CD4-positive, alpha-beta T cell (primary cell): ENCODE data around the gene ADGRG3. TPM values are rescaled to one million over a fixed set of nuclear protein-coding genes. Genes with fewer than 3 reads are reported as not detected.
A peak's percentile ranks its signal among the peaks of the same experiment; 100 is the strongest.

Experiments used
- ATAC-seq: fragments of 200-7000 bp; cut with Tn5 transposase; one replicate; pipeline ENCODE4 v1.10.0; 2022; ENCODE audit warnings: mild to moderate bottlenecking; ENCODE audit not compliant: poor library complexity
- CTCF ChIA-PET: fragments of 350-600 bp; sonication (Branson Sonifier 250); formaldehyde crosslinking; loops from one replicate; lab custom pipeline; 2021; ENCODE audit warnings: antibody characterized with exemption, inconsistent platforms; lab: Charles Lee
- POLR2A ChIA-PET: fragments of 350-600 bp; sonication (Branson Sonifier 250); formaldehyde crosslinking; loops from one replicate; lab custom pipeline; 2021; ENCODE audit warnings: antibody characterized with exemption, inconsistent platforms; lab: Charles Lee
- DNase-seq, 14 experiments: peaks; one replicate each; pipeline ENCODE4 v3.0.0-alpha.2; 2013 to 2020; ENCODE audit warnings: mixed read lengths in 2 of 14
- H3K27ac ChIP-seq, 2 donors: one replicate each; pipeline versions ENCODE4 v1.5.1 to v1.7.0; 2013; ENCODE audit warnings: low read length in 2 of 2, low read depth in 1 of 2, mild to moderate bottlenecking in 1 of 2
- H3K27me3 ChIP-seq, 2 experiments: 1 replicate in 1 of 2; 2 replicates in 1 of 2; pipeline versions ENCODE4 v1.6.1 to v1.7.0; 2013; ENCODE audit warnings: low read length in 2 of 2, control low read depth in 1 of 2, mild to moderate bottlenecking in 1 of 2, moderate library complexity in 1 of 2; ENCODE audit not compliant: insufficient read depth in 2 of 2, control insufficient read depth in 1 of 2
- H3K36me3 ChIP-seq: one replicate; pipeline ENCODE4 v1.6.1; 2013; ENCODE audit warnings: low read length, control low read depth; ENCODE audit not compliant: insufficient read depth
- H3K4me1 ChIP-seq: one replicate; pipeline ENCODE4 v1.6.1; 2013; ENCODE audit warnings: low read length, control low read depth; ENCODE audit not compliant: insufficient read depth
- H3K4me3 ChIP-seq: one replicate; pipeline ENCODE4 v1.5.1; 2013; ENCODE audit warnings: mild to moderate bottlenecking, low read length, moderate library complexity
- H3K9me3 ChIP-seq, 2 experiments: 1 replicate in 1 of 2; 2 replicates in 1 of 2; pipeline versions ENCODE4 v1.6.1 to v1.7.0; 2013; ENCODE audit warnings: low read length in 2 of 2, mild to moderate bottlenecking in 2 of 2, control low read depth in 1 of 2, moderate library complexity in 1 of 2; ENCODE audit not compliant: control insufficient read depth in 1 of 2, insufficient read depth in 1 of 2
- H3K27ac Mint-ChIP-seq: one replicate; pipeline ENCODE4 v1.8.0; 2020; ENCODE audit warnings: mixed read lengths
- H3K27me3 Mint-ChIP-seq: one replicate; pipeline ENCODE4 v1.8.0; 2021; ENCODE audit warnings: mixed read lengths
- H3K36me3 Mint-ChIP-seq: one replicate; pipeline ENCODE4 v1.8.0; 2021; ENCODE audit warnings: low read depth, mixed read lengths
- H3K4me1 Mint-ChIP-seq: one replicate; pipeline ENCODE4 v1.8.0; 2021; ENCODE audit warnings: low read depth, mixed read lengths
- H3K4me3 Mint-ChIP-seq: one replicate; pipeline ENCODE4 v1.8.0; 2020; ENCODE audit warnings: mild to moderate bottlenecking, mixed read lengths
- H3K9me3 Mint-ChIP-seq: one replicate; pipeline ENCODE4 v1.8.0; 2020; ENCODE audit warnings: mixed read lengths
- CTCF ChIP-seq: fragments of 200-600 bp; IDR thresholded peaks from one replicate; pipeline ENCODE4 v1.8.0; 2022; ENCODE audit warnings: antibody characterized with exemption, mild to moderate bottlenecking
- intact Hi-C, 2 experiments: fragments of 100-400 bp; cut with DNase I in 1 of 2; cut with micrococcal nuclease in 1 of 2; formaldehyde crosslinking; loops; one replicate each; pipeline versions ENCODE4 v1.15.1 to v1.9.0; 2023 to 2025; cut with DNase I, micrococcal nuclease
- polyA plus RNA-seq, 2 donors: library from polyadenylated mRNA; unstranded; fragments of 120-200 nt; gene quantifications; one replicate each; pipeline ENCODE4 v1.2.1, GENCODE V29; 2013
- total RNA-seq, 174 experiments: library from RNA in 2 of 174; stranded (reverse) in 2 of 174; gene quantifications; one replicate each; pipeline ENCODE4 v1.2.3 and lab custom pipeline; 2021 to 2026

ADGRG3 gene
- under 1 TPM in 1 of 2 experiments, not detected in 1; 0.28 TPM for total RNA-seq
- polyA plus RNA-seq (2013, experiment 1 of 2) = 0.09 TPM
- 0.11 TPM for polyA plus RNA-seq (2013, experiment 2 of 2)
- total RNA-seq (lab: John Stamatoyannopoulos, UW) = 0 to 8.7 (median 0.12) reads per million in 172 experiments

- POLR2A ChIA-PET = no interaction called here
- Histone ChIP-seq H3K4me3 (no peak within 1 kb of the TSS), H3K4me1 (peaks cover 7% of the 10 kb centered on the region), H3K27me3 (peaks cover 0 to 3% of the 10 kb centered on the region in 2 experiments), H3K9me3 (no peaks in the 10 kb centered on the region), H3K36me3 (no peaks in the 10 kb centered on the region), H3K27ac (no peak within 1 kb of the TSS)
- CTCF ChIA-PET = no interaction called here
- no peaks in the 10 kb centered on the region for H3K36me3 Mint-ChIP-seq
- DNase-seq (no peak), ATAC-seq (no peak)
- H3K4me1 Mint-ChIP-seq = no peaks in the 10 kb centered on the region
- no peak within 1 kb of the TSS for H3K27ac Mint-ChIP-seq
- H3K4me3 Mint-ChIP-seq = no peak within 1 kb of the TSS
- intact Hi-C loops = no loop called here
- no peaks in the 10 kb centered on the region for H3K27me3 Mint-ChIP-seq
- no peak for TF ChIP-seq CTCF
- no peaks in the 10 kb centered on the region for H3K9me3 Mint-ChIP-seq
Observed at GRCh38 chr16:57668263-57668571, at the start of gene ADGRG3. TSS of gene ADGRG3 (plus strand) at chr16:57668306. CDS start at chr16:57668348, 42 bp downstream.

DNA sequence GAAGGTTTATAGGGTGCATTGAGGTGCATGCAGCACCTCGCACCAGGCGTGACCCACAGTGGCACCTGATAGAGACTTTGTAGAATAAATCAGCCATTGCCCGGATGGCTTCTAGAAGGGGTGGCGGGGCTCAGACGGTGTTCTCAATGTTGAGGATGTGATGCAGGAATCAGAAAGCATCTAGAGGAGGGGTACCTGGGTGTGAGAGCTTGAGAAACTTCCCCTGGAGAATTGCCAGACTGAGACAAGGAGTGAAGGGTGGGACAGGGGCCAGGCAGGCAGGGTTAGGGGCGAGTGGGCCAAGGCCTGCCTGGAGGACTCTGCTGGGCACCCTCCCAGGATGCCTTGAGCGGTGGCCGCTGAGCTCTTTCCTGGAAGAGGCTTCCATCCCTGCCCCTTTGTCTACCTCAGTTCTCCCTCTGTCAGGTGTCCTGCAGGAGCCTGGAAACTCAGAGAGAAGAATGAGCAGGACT is 48.9 kb upstream of the ADGRG3 start:
- no peak for TF ChIP-seq CTCF
- ATAC-seq (no peak), DNase-seq (peak in 1 of 14 experiments; percentile 6)
- Mint-ChIP-seq H3K9me3 (no peaks in the 10 kb centered on the region), H3K27ac (no peak overlapping the region), H3K4me1 (no peaks in the 10 kb centered on the region), H3K36me3 (no peaks in the 10 kb centered on the region), H3K4me3 (no peak overlapping the region), H3K27me3 (no peaks in the 10 kb centered on the region)
- intact Hi-C loops = no loop called here
- no peak overlapping the region for H3K4me3 ChIP-seq
- H3K36me3 ChIP-seq = no peaks in the 10 kb centered on the region
- no peaks in the 10 kb centered on the region for H3K27me3 ChIP-seq
- ChIA-PET CTCF (no interaction called here), POLR2A (no interaction called here)
- H3K27ac ChIP-seq = no peak overlapping the region
- H3K4me1 ChIP-seq = peaks cover 3% of the 10 kb centered on the region
- H3K9me3 ChIP-seq = no peaks in the 10 kb centered on the region

GRCh38 chr16:57619606-57620334 is 48.3 kb upstream of the ADGRG3 start:
- ChIA-PET CTCF (no interaction called here), POLR2A (no interaction called here)
- Mint-ChIP-seq H3K4me1 (no peaks in the 10 kb centered on the region), H3K9me3 (no peaks in the 10 kb centered on the region), H3K36me3 (no peaks in the 10 kb centered on the region), H3K27me3 (no peaks in the 10 kb centered on the region), H3K27ac (no peak overlapping the region), H3K4me3 (no peak overlapping the region)
- Histone ChIP-seq H3K9me3 (no peaks in the 10 kb centered on the region), H3K27me3 (no peaks in the 10 kb centered on the region), H3K4me3 (no peak overlapping the region), H3K4me1 (no peaks in the 10 kb centered on the region), H3K36me3 (no peaks in the 10 kb centered on the region), H3K27ac (no peak overlapping the region)
- DNase-seq (peak in 1 of 14 experiments; percentile 17), ATAC-seq (no peak)
- TF ChIP-seq CTCF = no peak
- intact Hi-C loops = no loop called here
